ENCODE data around the gene ZFPL1. TPM values are rescaled to one million over a fixed set of nuclear protein-coding genes. Genes with fewer than 3 reads are reported as not detected.

Gene ZFPL1
- total RNA-seq, 1 experiment from 2014 or later, result 50.8 TPM

DNA sequence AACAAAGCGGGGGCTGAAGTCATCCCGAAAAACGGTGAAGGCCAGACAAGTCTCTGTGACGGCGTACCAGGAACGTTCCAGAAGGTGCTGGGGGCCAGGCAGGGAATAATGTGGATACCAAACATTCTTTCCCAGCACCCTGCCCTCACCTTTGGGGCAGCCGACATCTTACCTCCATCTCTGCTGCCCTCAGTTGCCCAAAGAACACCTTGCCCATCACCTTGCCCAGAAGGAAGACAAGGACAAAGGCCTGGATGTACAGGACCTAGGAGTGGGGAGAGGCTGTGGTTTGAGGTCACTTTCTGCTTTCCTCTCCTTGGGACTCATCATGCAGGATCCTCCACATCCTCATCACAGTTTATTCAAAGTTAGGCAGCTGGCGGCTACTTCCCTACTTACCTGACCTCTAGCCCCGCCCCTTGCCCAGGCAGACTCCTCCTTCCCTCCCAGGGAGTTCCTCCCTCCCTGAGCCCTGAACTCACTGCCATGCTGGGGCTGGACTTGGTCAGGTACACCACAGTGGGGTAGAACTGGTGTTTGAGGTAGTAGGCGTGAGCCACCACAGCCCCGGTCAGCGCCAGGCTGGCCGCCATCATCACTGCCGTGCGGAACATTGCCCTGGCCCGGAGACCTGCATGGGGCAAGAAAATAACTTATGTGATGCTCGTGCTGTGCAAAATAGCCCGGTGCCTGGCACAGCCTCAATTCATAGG, 49.1 kb downstream of the ZFPL1 start:
- TF ChIP-seq, protein P1, sequence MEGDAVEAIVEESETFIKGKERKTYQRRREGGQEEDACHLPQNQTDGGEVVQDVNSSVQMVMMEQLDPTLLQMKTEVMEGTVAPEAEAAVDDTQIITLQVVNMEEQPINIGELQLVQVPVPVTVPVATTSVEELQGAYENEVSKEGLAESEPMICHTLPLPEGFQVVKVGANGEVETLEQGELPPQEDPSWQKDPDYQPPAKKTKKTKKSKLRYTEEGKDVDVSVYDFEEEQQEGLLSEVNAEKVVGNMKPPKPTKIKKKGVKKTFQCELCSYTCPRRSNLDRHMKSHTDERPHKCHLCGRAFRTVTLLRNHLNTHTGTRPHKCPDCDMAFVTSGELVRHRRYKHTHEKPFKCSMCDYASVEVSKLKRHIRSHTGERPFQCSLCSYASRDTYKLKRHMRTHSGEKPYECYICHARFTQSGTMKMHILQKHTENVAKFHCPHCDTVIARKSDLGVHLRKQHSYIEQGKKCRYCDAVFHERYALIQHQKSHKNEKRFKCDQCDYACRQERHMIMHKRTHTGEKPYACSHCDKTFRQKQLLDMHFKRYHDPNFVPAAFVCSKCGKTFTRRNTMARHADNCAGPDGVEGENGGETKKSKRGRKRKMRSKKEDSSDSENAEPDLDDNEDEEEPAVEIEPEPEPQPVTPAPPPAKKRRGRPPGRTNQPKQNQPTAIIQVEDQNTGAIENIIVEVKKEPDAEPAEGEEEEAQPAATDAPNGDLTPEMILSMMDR (IDR thresholded peaks at IDR 0.05; ENCODE audit: unreplicated experiment), result no peak
- H3K4me1 Mint-ChIP-seq (ENCODE audit: insufficient read depth, unreplicated experiment), result peaks cover 28% of the 10 kb centered on the region
- peaks cover 40% of the 10 kb centered on the region for H3K36me3 Mint-ChIP-seq (ENCODE audit: insufficient read depth, unreplicated experiment)
- POLR2A ChIA-PET, result interaction anchor here (0.7 to 8.2 kb wide), 15 partner anchors 10 to 815 kb away, joined by 3 to 157 read pairs (median 7); partner anchors contain the start of genes ARL2, CAPN1, FAU and MRPL49
- DNase-seq (ENCODE audit: unreplicated experiment), result peak; percentile 66
- H3K27me3 Mint-ChIP-seq (ENCODE audit: insufficient read depth, unreplicated experiment), result no peaks in the 10 kb centered on the region
- intact Hi-C loops (cut with micrococcal nuclease), result no loop called here
- peak overlapping the region; percentile 100 for H3K27ac Mint-ChIP-seq (ENCODE audit: low read depth, unreplicated experiment)
- no TSS peak for BruUV-seq (replicated peaks)
- CTCF ChIA-PET, result interaction anchor here (0.6 to 0.8 kb wide), 2 partner anchors 11 to 48 kb away, joined by 3 to 4 read pairs; partner anchors contain the start of gene CAPN1
- no peaks in the 10 kb centered on the region for H3K9me3 Mint-ChIP-seq (ENCODE audit: unreplicated experiment)
- peak overlapping the region; percentile 99 for H3K4me3 Mint-ChIP-seq (ENCODE audit: unreplicated experiment)

DNA sequence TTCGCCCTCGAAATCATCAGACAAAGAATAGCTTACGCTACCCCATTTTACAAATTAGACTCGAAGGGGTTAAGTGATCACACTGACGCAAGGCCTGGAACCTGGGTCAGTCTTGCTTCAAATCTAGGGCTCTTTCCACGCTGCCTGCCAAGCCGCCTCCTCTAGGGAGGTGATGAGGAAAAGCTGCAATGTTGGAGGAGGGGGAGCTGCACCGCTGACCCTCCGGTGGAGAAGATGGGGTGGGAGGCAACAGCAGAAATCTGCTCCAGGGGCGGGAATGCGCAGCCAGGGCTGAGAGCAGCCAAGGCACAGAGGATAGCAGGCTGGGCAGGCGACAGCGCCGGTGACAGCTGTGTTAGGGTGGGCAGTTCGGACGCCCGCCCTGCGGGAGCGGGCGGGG, 49.7 kb downstream of the ZFPL1 start:
- BruUV-seq (replicated peaks), result no TSS peak
- POLR2A ChIA-PET, result interaction anchor here (0.7 to 8.2 kb wide), 19 partner anchors 11 to 816 kb away, joined by 3 to 157 read pairs (median 7); partner anchors contain the start of genes ARL2, ATG2A, CAPN1 and CDC42BPG
- TF ChIP-seq, protein P1 (IDR thresholded peaks at IDR 0.05; ENCODE audit: unreplicated experiment), result no peak
- CTCF ChIA-PET, result interaction anchor here (0.8 to 1.2 kb wide), 2 partner anchors 46 to 48 kb away, joined by 4 read pairs; partner anchors contain the start of gene CAPN1
- peaks cover 38% of the 10 kb centered on the region for H3K36me3 Mint-ChIP-seq (ENCODE audit: insufficient read depth, unreplicated experiment)
- H3K4me1 Mint-ChIP-seq (ENCODE audit: insufficient read depth, unreplicated experiment), result peaks cover 28% of the 10 kb centered on the region
- no peak for DNase-seq (ENCODE audit: unreplicated experiment)
- intact Hi-C loops (cut with micrococcal nuclease), result loop anchor here (2.0 kb wide), 1 partner anchor 47 kb away; the partner anchor contains the start of gene CAPN1
- peak overlapping the region; percentile 99 for H3K4me3 Mint-ChIP-seq (ENCODE audit: unreplicated experiment)
- no peaks in the 10 kb centered on the region for H3K9me3 Mint-ChIP-seq (ENCODE audit: unreplicated experiment)
- H3K27me3 Mint-ChIP-seq (ENCODE audit: insufficient read depth, unreplicated experiment), result no peaks in the 10 kb centered on the region
- H3K27ac Mint-ChIP-seq (ENCODE audit: low read depth, unreplicated experiment), result peak overlapping the region; percentile 100

DNA sequence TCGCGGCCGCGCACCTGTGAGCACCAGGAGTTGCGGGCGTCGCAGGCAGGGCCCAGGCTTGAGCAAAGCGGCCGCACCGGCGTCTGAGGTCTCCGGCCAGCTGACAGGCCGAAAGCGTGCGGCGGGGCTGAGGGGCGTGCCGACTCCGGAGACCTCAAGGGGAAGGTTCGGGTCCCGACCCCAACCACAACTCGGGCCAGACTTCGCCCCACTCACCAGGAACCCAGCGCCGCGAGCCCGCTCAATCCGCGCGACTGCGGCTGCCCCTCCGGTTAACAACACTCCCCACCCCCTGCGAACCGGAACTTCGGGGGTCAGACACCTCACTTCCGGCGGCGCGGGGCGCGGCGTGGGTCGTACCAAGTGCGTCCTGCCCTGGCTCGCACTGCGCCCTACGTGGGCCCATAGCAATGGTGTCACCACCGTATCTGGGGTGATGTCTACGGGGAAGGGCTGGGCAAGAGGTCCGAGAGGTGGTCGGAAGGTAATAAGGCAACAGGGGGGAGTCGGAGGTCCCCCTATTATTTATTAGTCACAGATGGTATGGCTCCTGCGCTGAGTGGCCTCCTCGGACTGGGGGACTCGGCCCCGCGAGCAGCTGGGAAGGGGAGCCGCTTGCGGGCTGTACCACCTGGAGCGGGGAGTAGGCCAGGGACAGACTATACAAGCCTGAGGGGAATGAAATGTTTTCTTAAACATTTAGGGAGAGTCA, 50.4 kb downstream of the ZFPL1 start, which contains the start of gene SYVN1:
Gene SYVN1 (minus strand): TSS at position 280 of the 712 bp plus-strand sequence. CDS start 918 bp downstream, outside the sequence.
- peak; percentile 90 for DNase-seq (ENCODE audit: unreplicated experiment)
- TF ChIP-seq, protein P1 (IDR thresholded peaks at IDR 0.05; ENCODE audit: unreplicated experiment), result no peak
- Mint-ChIP-seq H3K4me3 (ENCODE audit: unreplicated experiment) (peak within 1 kb of the TSS; percentile 99), H3K27me3 (ENCODE audit: insufficient read depth, unreplicated experiment) (no peaks in the 10 kb centered on the region), H3K9me3 (ENCODE audit: unreplicated experiment) (no peaks in the 10 kb centered on the region), H3K36me3 (ENCODE audit: insufficient read depth, unreplicated experiment) (peaks cover 33% of the 10 kb centered on the region), H3K27ac (ENCODE audit: low read depth, unreplicated experiment) (peak within 1 kb of the TSS; percentile 100), H3K4me1 (ENCODE audit: insufficient read depth, unreplicated experiment) (peaks cover 28% of the 10 kb centered on the region)
- CTCF ChIA-PET, result interaction anchor here (0.8 to 1.8 kb wide), 3 partner anchors 10 to 47 kb away, joined by 4 to 9 read pairs (median 4); partner anchors contain the start of gene CAPN1
- intact Hi-C loops (cut with micrococcal nuclease), result loop anchor here (2.0 kb wide), 1 partner anchor 46 kb away; the partner anchor contains the start of gene CAPN1
- POLR2A ChIA-PET, result interaction anchor here (0.6 to 8.2 kb wide), 39 partner anchors 10 to 817 kb away, joined by 3 to 157 read pairs (median 4); partner anchors contain the start of genes ARL2, ATG2A, CAPN1 and CDC42BPG
- no TSS peak for BruUV-seq (replicated peaks)

Data from MCF 10A (cell line).